ENCODE measurements around the gene OSCP1.
"Not testable (repeated sequence)": the region's sequence is repeated elsewhere in the genome, so short reads cannot be mapped to it uniquely, and the experiment has no call there.

DNA sequence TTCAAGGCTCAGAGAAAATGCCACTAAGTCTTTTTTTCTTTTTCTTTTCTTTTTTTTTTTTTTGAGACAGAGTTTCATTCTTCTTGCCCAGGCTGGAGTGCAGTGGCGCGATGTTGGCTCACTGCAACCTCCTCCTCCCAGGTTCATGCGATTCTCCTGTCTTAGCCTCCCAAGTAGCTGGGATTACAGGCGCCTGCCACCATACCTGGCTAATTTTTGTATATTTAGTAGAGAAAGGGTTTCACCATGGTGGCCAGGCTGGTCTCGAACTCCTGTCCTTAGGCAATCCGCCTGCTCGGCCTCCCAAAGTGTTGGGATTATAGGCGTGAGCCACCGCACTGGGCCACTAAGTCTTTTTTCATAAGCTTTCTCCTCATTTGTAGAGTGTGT, 37.1 kb upstream of the OSCP1 start:
- TF ChIP-seq, protein P1, sequence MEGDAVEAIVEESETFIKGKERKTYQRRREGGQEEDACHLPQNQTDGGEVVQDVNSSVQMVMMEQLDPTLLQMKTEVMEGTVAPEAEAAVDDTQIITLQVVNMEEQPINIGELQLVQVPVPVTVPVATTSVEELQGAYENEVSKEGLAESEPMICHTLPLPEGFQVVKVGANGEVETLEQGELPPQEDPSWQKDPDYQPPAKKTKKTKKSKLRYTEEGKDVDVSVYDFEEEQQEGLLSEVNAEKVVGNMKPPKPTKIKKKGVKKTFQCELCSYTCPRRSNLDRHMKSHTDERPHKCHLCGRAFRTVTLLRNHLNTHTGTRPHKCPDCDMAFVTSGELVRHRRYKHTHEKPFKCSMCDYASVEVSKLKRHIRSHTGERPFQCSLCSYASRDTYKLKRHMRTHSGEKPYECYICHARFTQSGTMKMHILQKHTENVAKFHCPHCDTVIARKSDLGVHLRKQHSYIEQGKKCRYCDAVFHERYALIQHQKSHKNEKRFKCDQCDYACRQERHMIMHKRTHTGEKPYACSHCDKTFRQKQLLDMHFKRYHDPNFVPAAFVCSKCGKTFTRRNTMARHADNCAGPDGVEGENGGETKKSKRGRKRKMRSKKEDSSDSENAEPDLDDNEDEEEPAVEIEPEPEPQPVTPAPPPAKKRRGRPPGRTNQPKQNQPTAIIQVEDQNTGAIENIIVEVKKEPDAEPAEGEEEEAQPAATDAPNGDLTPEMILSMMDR (IDR thresholded peaks at IDR 0.05): not testable (repeated sequence)
- not testable (repeated sequence) for TF ChIP-seq SIN3A (IDR thresholded peaks at IDR 0.05; ENCODE audit: borderline replicate concordance, insufficient read depth, low read depth, low read length)
